HG03520 (cell line): ENCODE data around the gene CCDC18.

Source experiments
- ATAC-seq: cut with Tn5 transposase; IDR thresholded peaks from one replicate; pipeline ENCODE4 v1.9.1; 2021; ENCODE audit warnings: mild to moderate bottlenecking, moderate library complexity; ENCODE audit not compliant: unreplicated experiment

The CCDC18 gene

DNA sequence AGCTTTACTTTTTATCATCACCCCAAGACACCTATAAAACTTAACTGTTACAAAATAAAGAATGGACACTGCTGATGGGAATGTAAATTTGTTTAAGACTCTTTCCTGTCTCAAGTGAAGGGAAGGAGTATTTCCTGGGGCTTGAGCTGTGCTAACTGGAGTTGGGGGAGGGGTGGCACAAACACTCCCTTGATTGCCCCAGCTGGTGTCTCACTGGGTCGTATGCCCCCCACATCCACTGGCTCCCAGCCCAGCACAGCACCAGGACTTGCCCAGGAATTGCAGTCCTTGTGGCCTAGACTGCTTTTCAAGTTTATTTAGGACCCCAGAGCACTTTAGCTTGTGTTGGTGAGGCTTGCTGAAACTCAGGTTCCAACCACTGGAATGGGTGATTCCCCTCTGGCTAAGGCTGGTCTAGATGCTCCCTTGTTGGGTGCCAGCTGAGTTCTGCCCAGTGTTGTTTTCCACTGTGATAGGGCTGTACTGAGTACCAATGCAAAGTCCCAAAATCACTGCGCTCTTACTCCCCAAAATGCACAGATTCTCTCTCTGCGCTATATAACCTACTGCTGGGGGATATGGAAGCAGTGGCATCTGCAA, 116.1 kb downstream of the CCDC18 start:
- no peak for ATAC-seq

DNA sequence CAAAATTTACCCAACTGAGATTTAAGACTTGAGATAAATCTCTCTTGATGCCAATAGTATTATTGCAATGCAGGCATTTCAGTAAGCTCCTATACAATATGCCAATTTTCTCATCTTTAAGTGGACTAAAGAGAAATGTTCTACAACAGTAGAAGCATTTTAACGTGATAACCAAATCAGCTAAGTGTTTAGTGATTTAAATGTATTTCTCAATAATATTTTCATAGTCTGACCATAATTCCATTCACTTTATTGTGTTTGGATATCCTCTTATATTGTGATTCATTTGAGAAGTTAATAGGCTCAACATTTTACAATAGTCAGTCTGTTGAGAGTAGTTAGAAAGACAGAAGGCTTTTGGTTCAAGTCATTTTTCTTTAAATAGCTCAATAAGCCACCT, 120.6 kb downstream of the CCDC18 start:
- no peak for ATAC-seq

DNA sequence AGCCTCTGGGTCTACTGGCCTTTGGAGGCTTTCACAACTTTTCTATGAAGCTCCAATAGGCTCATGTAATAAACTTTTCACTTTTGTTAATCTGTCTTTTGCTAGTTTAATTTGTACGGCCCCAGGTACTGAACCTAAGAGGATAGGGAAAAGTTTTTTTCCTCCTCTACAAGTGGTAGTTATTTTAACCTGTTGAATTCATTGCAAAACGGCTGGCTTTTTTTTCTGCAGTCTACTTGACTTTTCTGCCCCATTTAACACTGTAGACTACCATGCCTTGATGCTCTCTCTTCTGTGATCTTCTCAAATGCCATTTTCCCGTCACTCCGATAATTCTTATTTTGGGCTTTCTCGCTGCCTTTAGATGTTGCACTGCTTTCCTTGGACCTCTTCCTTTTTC, 121.6 kb downstream of the CCDC18 start:
- no peak for ATAC-seq

DNA sequence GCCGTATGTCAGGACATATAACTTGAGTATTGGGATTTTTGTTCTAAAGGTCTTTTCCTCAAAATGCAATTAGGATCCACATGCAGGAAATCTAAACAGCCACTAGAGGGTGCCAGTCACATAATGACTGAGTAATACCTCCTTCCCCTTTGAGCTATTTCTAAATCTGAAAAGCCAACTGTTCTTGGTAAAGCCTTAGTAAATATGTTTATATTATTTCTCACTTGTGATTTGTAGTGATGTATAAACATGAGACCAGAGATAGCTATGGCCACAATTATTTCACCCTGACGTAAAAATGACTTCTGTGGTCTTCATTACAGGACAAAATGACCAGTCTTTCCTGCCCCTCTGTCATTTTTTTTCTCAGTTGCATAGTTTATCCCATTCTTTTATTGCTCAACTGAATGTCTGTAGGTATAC, 124.2 kb downstream of the CCDC18 start:
- ATAC-seq: no peak

DNA sequence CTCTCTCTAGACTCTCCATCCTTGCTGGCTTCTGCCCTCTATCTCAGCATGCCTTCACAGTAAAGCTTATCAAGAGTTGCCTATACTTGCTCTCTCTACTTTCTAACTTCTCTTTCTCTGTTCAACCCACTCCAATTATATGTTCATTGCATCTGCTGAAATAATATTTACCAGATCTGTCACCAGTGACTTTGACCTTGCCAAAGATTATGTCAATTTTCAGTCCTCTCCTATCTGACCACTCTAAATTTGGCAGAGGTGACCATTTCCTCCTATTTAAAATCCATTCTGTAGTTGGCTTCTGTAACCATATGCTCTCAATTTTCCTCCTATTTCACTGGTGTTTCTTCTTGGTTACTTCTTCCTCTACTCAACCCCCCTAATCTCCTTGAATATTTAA, 126.4 kb downstream of the CCDC18 start:
- no peak for ATAC-seq

DNA sequence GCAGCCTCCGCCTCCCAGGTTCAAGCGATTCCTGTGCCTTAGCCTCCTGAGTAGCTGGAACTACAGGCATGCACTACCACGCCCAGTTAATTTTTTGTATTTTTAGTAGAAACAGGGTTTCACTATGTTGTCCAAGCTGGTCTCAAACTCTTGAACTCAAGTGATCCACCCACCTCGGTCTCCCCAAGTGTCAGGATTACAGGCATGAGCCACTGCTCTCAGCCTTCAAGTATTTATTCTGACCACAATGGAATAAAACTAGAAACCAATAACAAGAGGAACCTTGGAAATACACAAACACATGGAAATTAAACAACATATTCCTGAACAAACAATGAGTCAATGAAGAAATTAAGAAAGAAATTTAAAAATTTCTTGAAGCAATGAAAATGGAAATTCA, 132.5 kb downstream of the CCDC18 start:
- ATAC-seq: no peak

DNA sequence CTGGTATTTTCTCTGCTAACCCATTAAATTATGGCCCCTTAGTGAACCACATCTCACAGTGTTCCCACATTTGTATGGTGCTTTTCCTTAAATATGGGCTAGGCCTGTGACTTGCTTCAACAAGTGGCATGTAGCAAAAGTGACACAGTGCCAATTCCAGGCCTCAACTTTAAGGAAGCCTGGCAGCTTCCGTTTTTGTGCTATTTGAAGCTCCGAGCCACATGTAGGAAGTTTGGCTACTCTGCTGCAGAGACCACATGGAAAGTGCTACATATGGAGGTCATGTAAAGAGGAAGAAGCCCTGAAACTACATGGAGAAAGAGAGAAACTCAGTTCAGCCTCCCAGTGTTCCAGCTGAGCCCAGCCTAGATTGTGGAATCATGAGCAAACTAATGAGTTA, 136.7 kb downstream of the CCDC18 start:
- no peak for ATAC-seq

DNA sequence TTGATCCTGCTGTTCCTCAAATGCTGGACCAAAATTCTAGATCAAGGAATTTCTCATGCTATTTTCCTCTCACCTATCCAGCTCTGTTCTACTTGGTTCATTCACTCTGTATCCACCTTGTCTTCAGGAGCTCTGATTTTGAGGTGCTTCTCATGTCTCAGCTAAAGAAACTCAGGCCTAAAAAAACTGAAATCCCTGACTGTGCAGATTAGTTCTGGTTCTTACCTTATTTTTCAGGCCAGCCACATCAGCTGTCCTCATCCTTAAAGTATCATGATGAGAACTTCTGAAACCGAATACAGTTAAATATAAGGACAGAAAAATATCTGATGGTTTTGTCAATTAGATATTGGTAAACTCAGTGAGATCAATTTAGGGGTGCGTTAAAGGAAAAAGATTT, 137.4 kb downstream of the CCDC18 start:
- ATAC-seq: no peak

DNA sequence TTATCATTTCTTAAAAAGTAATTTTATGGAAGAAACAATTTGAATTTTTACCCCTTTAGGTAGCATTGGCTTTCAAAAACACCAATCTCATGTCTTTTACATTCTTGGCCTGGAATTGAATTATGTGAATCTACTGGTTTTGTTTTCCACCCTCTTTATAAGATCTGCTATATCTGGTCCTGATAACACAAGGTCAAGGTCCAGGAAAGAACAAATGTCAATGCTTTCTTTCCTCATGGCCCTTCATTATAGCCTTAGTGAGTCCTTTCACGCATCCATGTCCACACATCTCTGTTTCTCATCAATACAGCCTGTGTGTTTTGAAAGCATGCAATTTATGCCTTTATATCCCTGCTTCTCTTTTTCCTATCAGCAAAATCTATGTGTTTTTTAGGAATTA, 141.2 kb downstream of the CCDC18 start:
- no peak for ATAC-seq

DNA sequence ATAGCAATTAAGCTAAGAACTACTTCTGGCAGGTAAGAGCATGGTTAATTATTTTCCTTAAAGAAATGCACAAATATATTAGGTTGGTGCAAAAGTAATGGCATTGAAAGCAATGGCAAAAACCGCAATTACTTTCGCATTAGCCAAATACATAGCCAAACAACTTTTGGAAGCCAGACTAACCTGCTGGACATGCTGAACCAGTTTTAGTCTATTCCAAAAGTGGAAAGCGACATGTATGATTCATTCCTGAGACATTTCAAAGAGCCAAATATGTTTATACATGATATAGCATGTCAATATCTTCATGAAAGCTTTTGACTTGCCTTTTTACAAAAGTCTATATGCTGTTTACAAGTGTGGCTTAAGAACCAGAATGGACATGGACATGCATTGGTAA, 141.8 kb downstream of the CCDC18 start:
- ATAC-seq: no peak

DNA sequence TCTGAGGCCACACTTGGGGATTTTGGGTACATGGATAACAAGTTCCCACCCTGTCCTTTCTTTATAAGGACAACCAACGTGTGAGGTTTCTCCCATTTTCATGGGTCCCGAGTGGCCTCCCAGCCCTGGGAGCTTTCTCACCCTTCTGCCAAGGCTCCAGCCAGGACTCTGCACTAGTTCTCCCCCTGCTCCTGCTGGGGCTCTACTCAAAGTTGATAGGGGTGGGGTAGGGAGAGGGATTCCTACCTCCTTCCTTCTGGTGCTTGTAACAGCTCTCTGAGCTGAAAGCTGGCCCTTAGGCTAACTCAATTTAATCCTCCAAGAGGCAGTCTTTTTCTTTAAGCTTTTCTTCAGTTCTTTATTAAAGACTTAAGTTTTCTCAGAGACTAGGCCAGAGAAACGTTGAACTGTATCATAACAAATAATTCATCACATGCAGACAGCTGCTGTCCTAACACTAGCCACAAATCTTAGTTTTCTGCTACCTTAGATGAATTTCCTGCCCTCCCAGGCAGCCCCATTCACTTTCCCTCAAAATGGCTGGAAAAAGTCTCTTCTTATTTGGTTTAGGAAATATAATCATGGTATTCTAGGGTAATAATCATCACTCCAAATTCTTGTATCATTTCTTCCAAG, 142.8 kb downstream of the CCDC18 start:
- ATAC-seq: no peak

DNA sequence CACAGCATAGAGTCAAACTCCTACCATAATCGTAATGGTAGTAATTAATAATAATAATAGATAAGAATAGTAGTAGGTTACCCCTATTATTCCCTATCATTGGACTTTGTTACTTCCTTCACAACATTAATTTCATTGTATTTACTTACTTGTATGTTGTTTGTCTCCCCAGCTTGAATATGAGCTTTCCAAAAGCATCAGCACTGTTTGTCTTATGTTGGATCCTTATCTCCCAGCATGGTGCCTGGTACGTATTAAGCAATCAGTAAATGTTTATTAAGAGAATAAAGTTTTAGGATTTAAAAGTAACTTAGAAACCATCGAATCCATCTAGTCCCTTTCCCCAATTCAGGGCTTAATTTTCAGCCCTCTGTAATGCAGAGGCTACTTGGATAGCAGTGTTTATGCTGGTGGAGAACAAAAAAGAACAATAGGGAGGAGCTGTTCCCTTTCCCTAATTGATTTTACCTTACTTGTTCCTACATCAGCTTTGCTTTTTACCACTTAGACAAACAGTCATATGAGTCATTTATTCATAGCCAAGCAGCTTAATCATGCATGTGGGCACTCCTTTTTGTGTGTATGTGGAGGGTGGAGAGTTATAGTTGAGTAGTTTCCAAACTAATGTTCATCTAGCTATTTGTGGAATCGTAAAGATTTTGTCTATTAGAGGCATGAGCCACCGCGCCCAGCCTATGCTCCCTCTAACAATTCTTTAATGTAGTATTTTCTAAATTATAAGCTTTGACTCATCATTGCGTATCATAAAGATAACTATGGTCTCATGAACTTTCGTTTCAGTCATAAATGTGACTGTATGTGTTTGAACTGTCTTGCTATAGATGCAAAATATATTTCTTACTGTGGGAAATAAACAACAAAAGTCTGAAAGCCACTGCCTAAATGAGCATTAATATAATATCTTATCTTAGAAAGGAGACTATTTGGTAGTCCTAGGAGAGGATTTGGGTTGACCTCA, 144.3 kb downstream of the CCDC18 start:
- ATAC-seq: no peak
